GM12875 (cell line): ENCODE data around the gene EML2.

Source experiments
- H3K4me3 ChIP-seq: one replicate; pipeline ENCODE4 v1.5.1; 2011; ENCODE audit warnings: low read depth, low read length, control low read depth
- TF ChIP-seq, protein P1 (sequence below): IDR thresholded peaks from 2 replicates; pipeline ENCODE4 v1.5.1; 2011; ENCODE audit warnings: low read depth, mild to moderate bottlenecking, control low read depth, inconsistent platforms, low read length, moderate library complexity, borderline replicate concordance; ENCODE audit not compliant: insufficient read depth

EML2 gene

DNA sequence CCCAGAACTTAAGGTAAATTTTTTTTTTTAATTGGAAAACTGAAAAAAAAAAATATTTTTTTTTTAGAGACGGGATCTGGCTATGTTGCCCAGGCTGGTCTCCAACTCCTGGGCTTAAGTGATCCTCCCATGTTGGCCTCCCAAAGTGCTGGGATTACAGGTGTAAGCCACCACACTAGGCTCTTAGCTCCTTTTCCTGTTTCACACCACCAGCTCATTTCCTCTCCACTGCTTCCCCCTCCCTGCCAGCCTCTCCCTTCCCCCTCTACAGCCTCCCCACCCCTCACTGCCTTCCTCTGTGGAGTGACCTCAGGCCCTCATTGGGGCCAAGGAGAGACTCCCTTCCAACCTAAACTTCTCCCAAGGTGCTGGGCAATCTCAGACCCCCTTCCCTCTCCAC is 24.6 kb upstream of the EML2 start:
- TF ChIP-seq, protein P1, sequence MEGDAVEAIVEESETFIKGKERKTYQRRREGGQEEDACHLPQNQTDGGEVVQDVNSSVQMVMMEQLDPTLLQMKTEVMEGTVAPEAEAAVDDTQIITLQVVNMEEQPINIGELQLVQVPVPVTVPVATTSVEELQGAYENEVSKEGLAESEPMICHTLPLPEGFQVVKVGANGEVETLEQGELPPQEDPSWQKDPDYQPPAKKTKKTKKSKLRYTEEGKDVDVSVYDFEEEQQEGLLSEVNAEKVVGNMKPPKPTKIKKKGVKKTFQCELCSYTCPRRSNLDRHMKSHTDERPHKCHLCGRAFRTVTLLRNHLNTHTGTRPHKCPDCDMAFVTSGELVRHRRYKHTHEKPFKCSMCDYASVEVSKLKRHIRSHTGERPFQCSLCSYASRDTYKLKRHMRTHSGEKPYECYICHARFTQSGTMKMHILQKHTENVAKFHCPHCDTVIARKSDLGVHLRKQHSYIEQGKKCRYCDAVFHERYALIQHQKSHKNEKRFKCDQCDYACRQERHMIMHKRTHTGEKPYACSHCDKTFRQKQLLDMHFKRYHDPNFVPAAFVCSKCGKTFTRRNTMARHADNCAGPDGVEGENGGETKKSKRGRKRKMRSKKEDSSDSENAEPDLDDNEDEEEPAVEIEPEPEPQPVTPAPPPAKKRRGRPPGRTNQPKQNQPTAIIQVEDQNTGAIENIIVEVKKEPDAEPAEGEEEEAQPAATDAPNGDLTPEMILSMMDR: no peak
- H3K4me3 ChIP-seq: no peak overlapping the region

DNA sequence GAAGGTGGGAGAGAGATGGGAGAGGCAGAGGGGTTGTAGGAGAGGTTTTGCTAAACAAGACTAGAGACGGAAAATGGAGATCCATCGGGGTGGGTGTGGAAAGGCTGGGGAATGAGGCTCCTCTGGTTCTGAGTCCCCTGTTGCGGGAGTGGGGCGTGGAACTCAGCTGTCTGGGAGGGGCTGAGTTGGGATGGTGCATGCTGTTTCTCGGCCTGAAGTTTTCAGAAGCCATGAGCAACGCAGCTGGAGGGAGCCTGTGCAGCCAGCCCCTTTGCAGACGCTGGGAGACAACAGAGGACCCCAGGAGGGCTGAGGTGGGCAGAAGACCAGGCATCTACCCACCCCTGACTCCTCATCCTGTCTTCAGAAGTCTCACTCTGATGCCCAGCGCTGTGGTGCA is 21.4 kb upstream of the EML2 start:
- TF ChIP-seq, protein P1: no peak

DNA sequence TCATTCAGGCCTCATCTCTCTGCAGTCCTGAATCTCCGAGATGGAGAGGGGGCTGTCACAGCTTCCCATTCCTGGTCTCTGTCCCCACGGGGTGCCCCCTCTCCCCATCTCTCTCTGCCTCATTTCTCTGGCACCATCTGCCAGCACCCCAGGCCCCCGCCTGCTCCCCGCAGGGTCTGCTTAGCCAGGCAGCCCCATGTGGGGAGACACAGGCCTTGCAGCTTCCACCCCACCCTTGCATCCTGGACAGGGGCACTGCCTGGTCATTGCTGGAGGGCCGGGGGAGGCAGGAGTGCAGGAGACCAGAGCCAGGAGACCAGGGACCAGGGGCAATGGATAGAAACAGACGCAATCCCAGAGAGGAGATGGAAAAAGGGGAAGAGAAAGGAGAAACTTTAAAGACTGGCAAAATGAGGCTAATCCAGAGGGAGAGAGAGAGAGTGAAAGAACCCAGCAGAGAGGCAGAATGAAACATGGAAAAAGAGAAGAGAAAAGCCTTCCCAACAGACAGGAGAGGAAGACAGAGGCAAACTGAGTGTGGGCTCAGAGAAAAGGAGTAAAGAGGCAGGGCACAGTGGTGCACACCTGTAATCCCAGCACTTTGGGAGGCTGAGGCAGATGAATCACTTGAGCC is 20.0 kb upstream of the EML2 start:
- H3K4me3 ChIP-seq: no peak overlapping the region
- TF ChIP-seq, protein P1: no peak

More for the DNA sequence above, 21.4 kb upstream of the EML2 start:
- no peak overlapping the region for H3K4me3 ChIP-seq

DNA sequence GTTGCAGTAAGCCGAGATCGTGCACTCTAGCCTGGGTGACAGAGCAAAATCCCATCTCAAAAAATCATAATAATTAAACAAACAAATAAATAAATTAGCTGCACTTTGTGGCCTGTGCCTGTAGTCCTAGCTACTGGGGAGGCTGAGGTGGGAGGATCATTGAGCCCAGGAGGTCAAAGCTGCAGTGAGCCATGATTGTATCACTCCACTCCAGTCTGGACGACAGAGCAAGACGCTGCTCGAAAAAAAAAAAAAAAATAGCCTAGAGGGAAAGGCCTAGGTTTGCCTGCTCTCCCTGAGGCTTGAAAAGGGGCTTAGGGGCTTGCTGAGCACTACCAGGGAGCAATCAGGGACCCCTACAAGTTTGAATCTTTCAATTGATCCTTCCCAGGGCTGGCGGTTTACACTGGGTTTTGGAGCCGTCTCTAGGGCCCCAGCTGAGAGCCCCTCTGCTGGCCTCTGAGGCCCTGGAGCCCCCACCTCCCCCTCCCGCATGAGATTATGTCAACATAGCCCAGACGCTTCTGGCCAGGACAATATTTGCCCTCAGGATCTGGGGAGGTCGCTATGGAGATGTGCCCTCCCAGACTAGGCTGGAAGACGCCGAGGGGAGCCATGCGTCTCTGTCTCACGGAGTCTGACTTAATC is 18.4 kb upstream of the EML2 start:
- no peak overlapping the region for H3K4me3 ChIP-seq

DNA sequence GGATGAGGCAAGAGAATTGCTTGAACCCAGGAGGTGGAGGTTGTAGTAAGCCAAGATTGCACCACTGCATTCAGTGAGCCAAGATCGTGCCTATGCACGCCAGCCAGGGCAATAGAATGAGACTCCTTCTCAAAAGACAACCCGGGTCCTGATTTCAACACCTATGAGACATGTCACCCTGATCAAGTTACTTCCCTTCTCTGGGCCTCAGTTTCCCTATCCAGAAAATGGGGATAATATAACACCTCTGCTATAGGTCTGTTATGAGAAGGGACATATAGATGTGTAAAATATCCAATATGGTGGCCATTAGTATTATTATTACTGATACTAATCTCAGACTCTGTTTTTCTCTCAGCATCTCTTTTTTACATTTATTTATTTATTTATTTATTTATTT is 15.9 kb upstream of the EML2 start:
- no peak overlapping the region for H3K4me3 ChIP-seq
- TF ChIP-seq, protein P1: no peak

More for the DNA sequence above, 18.4 kb upstream of the EML2 start:
- TF ChIP-seq, protein P1: no peak

DNA sequence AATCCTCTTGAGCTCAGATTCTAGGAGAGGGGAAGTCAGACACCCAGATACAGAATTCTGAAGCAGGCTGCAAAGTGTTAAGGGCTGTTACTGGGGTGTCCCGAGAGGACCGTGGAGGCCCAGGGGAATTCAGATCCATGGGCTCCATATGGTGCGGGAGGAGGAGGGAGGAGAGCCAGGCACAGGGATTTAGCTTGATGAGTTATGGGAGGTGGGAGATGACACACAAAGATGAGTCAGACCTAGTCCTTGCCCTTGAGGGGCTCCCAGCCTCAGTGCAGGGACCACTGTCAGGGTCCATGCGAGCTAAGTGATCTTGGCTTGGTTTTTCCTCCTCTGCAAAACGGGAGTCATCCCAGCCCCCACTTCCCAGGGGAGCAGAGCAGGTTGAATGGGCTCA is 14.4 kb upstream of the EML2 start:
- no peak overlapping the region for H3K4me3 ChIP-seq
- TF ChIP-seq, protein P1: no peak

DNA sequence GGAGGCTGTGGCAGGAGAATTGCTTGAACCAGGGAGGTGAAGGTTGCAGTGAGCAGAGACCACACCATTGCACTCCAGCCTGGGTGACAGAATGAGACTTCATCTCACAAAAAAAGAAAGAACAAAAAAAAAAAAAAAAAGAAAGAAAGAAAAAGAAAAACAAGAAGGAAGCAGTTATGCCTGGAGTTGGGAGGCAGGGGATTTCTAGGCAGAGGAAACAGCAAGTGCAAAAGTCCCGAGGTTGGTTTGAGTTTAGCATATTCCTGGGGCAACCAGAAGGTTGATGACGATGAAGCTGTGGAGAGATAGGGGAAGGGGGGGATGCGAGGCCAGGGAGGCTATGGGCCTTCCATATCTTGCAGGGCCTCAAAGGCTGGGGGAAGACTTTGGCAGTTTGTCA is 11.5 kb upstream of the EML2 start:
- no peak overlapping the region for H3K4me3 ChIP-seq
- TF ChIP-seq, protein P1: no peak
